B cell (primary cell): ENCODE data around the gene LTB. TPM values are rescaled to one million over a fixed set of nuclear protein-coding genes. Genes with fewer than 3 reads are reported as not detected.
A peak's percentile ranks its signal among the peaks of the same experiment; 100 is the strongest.

Experiments
- ATAC-seq: fragments of 200-7000 bp; cut with Tn5 transposase; one replicate; pipeline ENCODE4 v1.10.0; 2021; ENCODE audit warnings: low read depth, mild to moderate bottlenecking, moderate number of reproducible peaks, moderate library complexity
- CTCF ChIA-PET: fragments of 350-600 bp; sonication (Branson Sonifier 250); formaldehyde crosslinking; loops from one replicate; lab custom pipeline; 2021; ENCODE audit warnings: antibody characterized with exemption, inconsistent platforms; lab: Charles Lee
- POLR2A ChIA-PET: fragments of 350-600 bp; sonication (Branson Sonifier 250); formaldehyde crosslinking; loops from one replicate; lab custom pipeline; 2021; ENCODE audit warnings: antibody characterized with exemption; lab: Charles Lee
- DNase-seq: peaks from one replicate; pipeline ENCODE4 v3.0.0; 2013
- H2AFZ ChIP-seq: 2 replicates; pipeline ENCODE4 v1.6.1; 2012; ENCODE audit warnings: mild to moderate bottlenecking, low read depth, low read length; ENCODE audit not compliant: insufficient read depth, poor library complexity, severe bottlenecking
- H3K27ac ChIP-seq, 2 donors: 1 replicate in 1 of 2; 2 replicates in 1 of 2; pipeline ENCODE4 v1.5.1; 2012 to 2013; ENCODE audit warnings: low read length in 2 of 2, mild to moderate bottlenecking in 2 of 2, moderate library complexity in 1 of 2
- H3K27me3 ChIP-seq, 4 experiments: fragments of 200-600 bp in 1 of 4; sonication (generic) in 1 of 4; replicated peaks in 1 of 4; 1 replicate in 2 of 4; 2 replicates in 2 of 4; pipeline versions ENCODE4 v1.6.1 to v1.7.0; 2013 to 2016; ENCODE audit warnings: low read length in 3 of 4, mild to moderate bottlenecking in 2 of 4, mixed read lengths in 1 of 4, moderate library complexity in 1 of 4; ENCODE audit not compliant: insufficient read depth in 4 of 4, control insufficient read depth in 3 of 4; ENCODE audit errors: control extremely low read depth in 1 of 4
- H3K36me3 ChIP-seq, 2 experiments: replicated peaks in 1 of 2; 1 replicate in 1 of 2; 2 replicates in 1 of 2; pipeline versions ENCODE4 v1.6.1 to v1.7.1; 2013; ENCODE audit warnings: low read length in 1 of 2; ENCODE audit not compliant: insufficient read depth in 2 of 2, control insufficient read depth in 1 of 2; ENCODE audit errors: control extremely low read depth in 1 of 2, extremely low read depth in 1 of 2
- H3K4me1 ChIP-seq, 2 donors: fragments of 200-600 bp in 1 of 2; sonication (generic) in 1 of 2; 1 replicate in 1 of 2; 2 replicates in 1 of 2; pipeline versions ENCODE4 v1.5.1 to v1.6.1; 2013 to 2017; ENCODE audit warnings: low read length in 2 of 2; ENCODE audit not compliant: control insufficient read depth in 2 of 2, insufficient read depth in 2 of 2
- H3K4me2 ChIP-seq: replicated peaks from 2 replicates; pipeline ENCODE3; 2012; ENCODE audit warnings: mild to moderate bottlenecking, low read depth, low read length; ENCODE audit not compliant: poor library complexity, severe bottlenecking
- H3K4me3 ChIP-seq, 5 experiments: fragments of 200-600 bp in 1 of 5; sonication (generic) in 1 of 5; 1 replicate in 3 of 5; 2 replicates in 2 of 5; pipeline versions ENCODE4 v1.5.1 to v1.7.0; 2011 to 2016; ENCODE audit warnings: low read length in 4 of 5, mild to moderate bottlenecking in 4 of 5, low read depth in 2 of 5, control low read depth in 1 of 5, moderate library complexity in 1 of 5; ENCODE audit not compliant: insufficient read depth in 1 of 5; ENCODE audit errors: control extremely low read depth in 1 of 5, extremely low read depth in 1 of 5
- H3K79me2 ChIP-seq: fragments of 200-600 bp; sonication (generic); one replicate; pipeline ENCODE4 v1.6.0; 2016; ENCODE audit warnings: low read length; ENCODE audit not compliant: control insufficient read depth, insufficient read depth
- H3K9ac ChIP-seq: fragments of 200-600 bp; sonication (generic); 2 replicates; pipeline ENCODE4 v1.6.1; 2017; ENCODE audit warnings: mild to moderate bottlenecking, low read length, moderate library complexity
- H3K9me3 ChIP-seq, 3 donors: one replicate each; pipeline versions ENCODE4 v1.6.1 to v1.7.1; 2013; ENCODE audit warnings: low read length in 2 of 3; ENCODE audit not compliant: control insufficient read depth in 2 of 3, insufficient read depth in 1 of 3; ENCODE audit errors: control extremely low read depth in 1 of 3
- H4K20me1 ChIP-seq: 2 replicates; pipeline ENCODE4 v1.6.0; 2012; ENCODE audit warnings: mild to moderate bottlenecking, low read length; ENCODE audit not compliant: insufficient read depth, control insufficient read depth, poor library complexity, severe bottlenecking
- H3K27ac Mint-ChIP-seq: one replicate; pipeline ENCODE4 v1.8.0; 2021; ENCODE audit warnings: mixed read lengths
- H3K27me3 Mint-ChIP-seq: one replicate; pipeline ENCODE4 v1.8.0; 2021; ENCODE audit warnings: mixed read lengths
- H3K4me1 Mint-ChIP-seq: one replicate; pipeline ENCODE4 v1.8.0; 2021; ENCODE audit warnings: mixed read lengths
- H3K4me3 Mint-ChIP-seq: one replicate; pipeline ENCODE4 v1.8.0; 2021; ENCODE audit warnings: mixed read lengths
- H3K9me3 Mint-ChIP-seq: one replicate; pipeline ENCODE4 v1.8.0; 2022; ENCODE audit warnings: mixed read lengths; ENCODE audit not compliant: insufficient read depth
- CTCF ChIP-seq: fragments of 200-600 bp; IDR thresholded peaks from one replicate; pipeline ENCODE4 v1.8.0; 2022; ENCODE audit warnings: antibody characterized with exemption, mild to moderate bottlenecking
- EZH2 ChIP-seq: IDR thresholded peaks from 2 replicates; pipeline ENCODE4 v1.6.1; 2012; ENCODE audit warnings: borderline replicate concordance, low read depth, mild to moderate bottlenecking, moderate library complexity, low read length; ENCODE audit not compliant: insufficient read depth, poor library complexity, severe bottlenecking
- WGBS: methylation state at CpG from one replicate; pipeline ENCODE4 v1.1.5; 2013; ENCODE audit warnings: missing lambda C conversion rate; ENCODE audit not compliant: insufficient coverage; 5-methylcytosine and 5-hydroxymethylcytosine counted together
- intact Hi-C: fragments of 100-400 bp; cut with micrococcal nuclease; formaldehyde crosslinking; loops from one replicate; pipeline ENCODE4 v1.10.0; 2022
- polyA plus RNA-seq: library from polyadenylated mRNA; depleted of rRNA; stranded (reverse); fragments of >200 nt; gene quantifications from 2 replicates; pipeline ENCODE4 v1.2.3, GENCODE V29; 2012
- total RNA-seq, 2 donors: library from RNA; stranded (reverse); fragments of 120-200 nt in 1 of 2; gene quantifications; 1 replicate in 1 of 2; 2 replicates in 1 of 2; pipeline versions ENCODE4 v1.2.3 to v1.2.4, GENCODE V29; 2013 to 2022

Gene LTB
- total and polyA plus RNA-seq, 2 donors (not counting 1 experiment from before 2014, with no cell fraction given): 488 to 938 TPM

GRCh38 chr6:31586599-31587281 is 4.5 kb upstream of the LTB start:
- peak overlapping the region; percentile 97 for H3K27ac Mint-ChIP-seq
- H3K9me3 Mint-ChIP-seq: no peaks in the 10 kb centered on the region
- Histone ChIP-seq H3K36me3 (peaks cover 0 to 2% of the 10 kb centered on the region in 2 experiments), H2AFZ (peak overlapping the region; percentile 14), H3K4me2 (peak overlapping the region; percentile 72), H3K4me1 (peaks cover 85 to 91% of the 10 kb centered on the region in 2 donors), H3K9ac (peak overlapping the region; percentile 59), H3K27me3 (no peaks in the 10 kb centered on the region), H3K4me3 (peak overlapping the region; percentile 3 to 86 (median 40)), H3K79me2 (peaks cover 71% of the 10 kb centered on the region), H4K20me1 (peaks cover under 1% of the 10 kb centered on the region), H3K9me3 (no peaks in the 10 kb centered on the region), H3K27ac (peak overlapping the region; percentile 87 to 95)
- intact Hi-C loops: no loop called here
- CTCF ChIA-PET: interaction anchor here (1.3 to 35.3 kb wide), 4 partner anchors 5 to 45 kb away, joined by 3 to 2241 read pairs (median 1108); partner anchors contain the start of genes ATP6V1G2, DDX39B, LST1 and LTA
- DNase-seq (peak; percentile 81), ATAC-seq (peak; percentile 55)
- 5% methylated on average over 7 of the region's 9 CpGs for WGBS
- peaks cover 86% of the 10 kb centered on the region for H3K4me1 Mint-ChIP-seq
- POLR2A ChIA-PET: interaction anchor here (0.5 to 42.6 kb wide), 6 partner anchors 2 to 201 kb away, joined by 3 to 1450 read pairs (median 5); partner anchors contain the start of genes ATP6V1G2, DDX39B, GPANK1 and LST1
- no peaks in the 10 kb centered on the region for H3K27me3 Mint-ChIP-seq
- TF ChIP-seq EZH2 (no peak), CTCF (no peak)
- peak overlapping the region; percentile 82 for H3K4me3 Mint-ChIP-seq

GRCh38 chr6:31586008-31586407 is 3.8 kb upstream of the LTB start, which contains the start of gene LST1:
TSS of gene LST1 (plus strand) at chr6:31586277. CDS start at chr6:31587300, 1,023 bp downstream.
- peaks cover 78 to 84% of the 10 kb centered on the region in 2 donors for H3K4me1 ChIP-seq
- peaks cover 8% of the 10 kb centered on the region for H4K20me1 ChIP-seq
- POLR2A ChIA-PET: interaction anchor here (0.6 to 42.6 kb wide), 4 partner anchors 1 to 1038 kb away, joined by 3 to 1450 read pairs (median 728); partner anchors contain the start of genes ATP6V1G2, LST1, LTA and LTB
- H3K4me3 ChIP-seq: peak within 1 kb of the TSS; percentile 3 to 86 (median 40)
- H3K4me2 ChIP-seq: peak within 1 kb of the TSS; percentile 72
- CTCF ChIA-PET: interaction anchor here (1.3 to 35.3 kb wide), 4 partner anchors 4 to 44 kb away, joined by 3 to 2241 read pairs (median 1108); partner anchors contain the start of genes ATP6V1G2, DDX39B, LST1 and LTA
- peak within 1 kb of the TSS; percentile 87 to 95 for H3K27ac ChIP-seq
- intact Hi-C loops: no loop called here
- peak within 1 kb of the TSS; percentile 82 for H3K4me3 Mint-ChIP-seq
- no CpG with 5 or more reads among the region's 1 CpG for WGBS
- H3K9me3 ChIP-seq: no peaks in the 10 kb centered on the region
- H3K79me2 ChIP-seq: peaks cover 71% of the 10 kb centered on the region
- H3K9me3 Mint-ChIP-seq: no peaks in the 10 kb centered on the region
- DNase-seq (peak; percentile 42), ATAC-seq (no peak)
- peak within 1 kb of the TSS; percentile 59 for H3K9ac ChIP-seq
- H3K4me1 Mint-ChIP-seq: peaks cover 81% of the 10 kb centered on the region
- peak within 1 kb of the TSS; percentile 97 for H3K27ac Mint-ChIP-seq
- TF ChIP-seq CTCF (no peak), EZH2 (no peak)
- H3K36me3 ChIP-seq: peaks cover 0 to 9% of the 10 kb centered on the region in 2 experiments
- no peaks in the 10 kb centered on the region for H3K27me3 ChIP-seq
- H3K27me3 Mint-ChIP-seq: no peaks in the 10 kb centered on the region
- H2AFZ ChIP-seq: peak within 1 kb of the TSS; percentile 14
